ENCODE results near the gene CASZ1.

CASZ1 gene

DNA sequence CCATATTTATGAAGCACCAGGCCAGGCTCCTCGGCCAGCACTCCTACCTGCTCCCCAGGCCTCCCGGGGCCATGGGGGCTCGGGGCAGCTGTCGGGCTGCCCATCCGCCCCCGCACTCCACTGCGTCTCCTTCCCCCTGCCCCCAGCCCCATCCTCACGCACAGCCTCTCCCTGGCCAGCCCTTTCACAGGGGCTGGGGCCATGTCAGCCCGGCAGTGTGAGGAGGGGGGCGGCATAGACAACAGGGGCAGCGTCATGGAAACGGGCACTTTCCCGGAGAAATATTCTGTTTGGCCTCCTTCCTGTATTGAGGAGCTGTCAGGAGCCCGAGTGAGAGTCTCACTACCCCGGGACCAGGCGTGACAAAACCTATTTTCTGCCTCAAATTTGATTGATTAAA is 87.3 kb downstream of the CASZ1 start:
- no peak for DNase-seq

DNA sequence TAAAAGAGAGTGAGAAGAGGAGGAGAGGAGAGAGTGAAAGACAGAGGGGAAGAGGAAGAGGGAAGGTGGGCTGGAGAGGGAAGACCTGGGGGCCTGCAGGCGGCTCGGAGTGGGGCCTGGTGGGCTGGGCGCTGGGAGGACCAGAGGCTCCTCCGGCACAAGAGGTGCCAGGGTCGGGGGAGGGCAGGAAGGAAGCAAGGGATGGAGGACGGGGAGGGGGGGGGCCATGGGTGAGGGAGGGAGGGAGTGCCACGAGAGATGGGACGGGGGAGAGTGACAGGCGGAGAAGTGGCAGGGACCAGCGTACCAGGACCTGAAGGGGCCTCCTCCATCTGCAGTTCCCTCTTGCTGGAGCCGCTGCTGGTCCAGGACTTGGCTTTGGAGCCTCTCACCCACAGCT is 87.7 kb downstream of the CASZ1 start:
- DNase-seq, result no peak

- no peak for DNase-seq
Observed at GRCh38 chr1:10707208-10707607, 89.2 kb downstream of the CASZ1 start.

DNA sequence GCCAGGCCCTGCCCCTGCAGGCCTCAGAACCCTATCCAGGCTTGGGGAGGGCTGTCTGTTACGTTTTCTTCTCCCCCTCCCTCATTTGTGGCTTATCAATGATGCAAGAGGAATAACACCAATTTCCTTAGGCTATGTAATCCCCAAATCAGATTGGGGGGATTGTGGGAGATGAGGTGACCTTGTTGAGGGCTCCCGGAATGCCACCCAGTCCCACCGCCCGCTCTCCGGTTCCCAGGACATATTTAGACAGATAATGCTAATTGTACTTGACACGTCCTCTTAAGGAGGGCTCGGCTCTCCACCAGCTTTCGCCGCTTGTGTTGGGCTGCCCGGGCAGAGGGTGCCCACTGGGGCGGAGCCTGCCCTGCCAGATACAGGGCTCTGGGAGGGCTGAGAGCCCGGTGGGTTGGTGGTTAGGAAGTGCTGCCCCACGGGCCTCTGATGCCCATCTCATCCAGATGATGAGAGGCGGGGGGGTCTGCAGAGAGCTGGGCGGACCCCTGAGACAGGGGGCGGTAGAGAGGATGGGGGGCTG is 90.0 kb downstream of the CASZ1 start:
- DNase-seq, result no peak

DNA sequence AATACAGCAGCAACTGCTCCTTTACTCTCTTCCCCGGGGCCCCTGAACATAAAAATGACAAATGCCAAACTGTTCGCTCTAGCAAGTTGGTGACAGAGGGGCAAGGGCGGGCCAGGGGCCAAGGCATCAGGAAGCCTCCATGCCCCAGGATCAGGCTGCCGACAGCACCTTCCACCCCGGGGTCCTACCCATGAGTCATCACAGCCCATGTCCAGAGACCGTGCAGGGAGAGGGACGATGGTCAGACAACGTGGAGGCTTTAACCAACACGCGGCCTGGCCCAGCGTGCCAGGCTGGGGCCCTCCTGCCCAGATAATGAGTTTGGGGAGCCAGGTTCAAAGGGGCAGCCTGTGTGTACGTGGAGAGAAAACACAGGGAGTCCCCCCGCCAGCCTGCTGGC is 90.5 kb downstream of the CASZ1 start:
- no peak for DNase-seq

DNA sequence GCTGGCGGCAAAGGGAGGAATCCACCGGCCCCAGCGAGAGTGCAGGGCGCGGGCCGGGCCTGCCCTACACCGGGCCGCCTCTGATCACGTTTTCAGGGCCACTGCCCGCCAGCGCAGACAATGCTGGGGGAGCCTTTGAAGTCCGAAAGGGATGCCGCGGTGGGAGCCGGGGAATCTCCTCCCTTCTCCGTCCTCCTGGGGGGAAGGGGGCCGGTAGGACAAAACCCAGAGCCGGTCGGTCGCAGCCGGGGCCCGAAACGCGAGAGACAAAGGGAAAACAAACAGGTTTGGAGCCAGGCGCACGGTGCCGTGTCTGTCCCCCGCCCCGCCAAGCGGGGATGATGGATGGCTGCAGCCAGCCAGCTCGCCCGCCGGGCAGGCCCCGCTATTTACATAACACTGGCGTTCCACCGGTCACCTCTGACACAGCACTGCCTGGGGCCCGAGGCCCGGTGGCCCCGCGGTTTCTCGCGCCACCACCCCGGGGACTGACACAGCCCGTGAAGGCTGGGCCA is 92.0 kb downstream of the CASZ1 start:
- no peak for DNase-seq

- no peak for DNase-seq
Observed at GRCh38 chr1:10703702-10704101, 92.7 kb downstream of the CASZ1 start.

GRCh38 chr1:10701145-10701544 is 95.3 kb downstream of the CASZ1 start:
- DNase-seq, result no peak

GRCh38 chr1:10699470-10699835 is 97.0 kb downstream of the CASZ1 start:
- no peak for DNase-seq

DNA sequence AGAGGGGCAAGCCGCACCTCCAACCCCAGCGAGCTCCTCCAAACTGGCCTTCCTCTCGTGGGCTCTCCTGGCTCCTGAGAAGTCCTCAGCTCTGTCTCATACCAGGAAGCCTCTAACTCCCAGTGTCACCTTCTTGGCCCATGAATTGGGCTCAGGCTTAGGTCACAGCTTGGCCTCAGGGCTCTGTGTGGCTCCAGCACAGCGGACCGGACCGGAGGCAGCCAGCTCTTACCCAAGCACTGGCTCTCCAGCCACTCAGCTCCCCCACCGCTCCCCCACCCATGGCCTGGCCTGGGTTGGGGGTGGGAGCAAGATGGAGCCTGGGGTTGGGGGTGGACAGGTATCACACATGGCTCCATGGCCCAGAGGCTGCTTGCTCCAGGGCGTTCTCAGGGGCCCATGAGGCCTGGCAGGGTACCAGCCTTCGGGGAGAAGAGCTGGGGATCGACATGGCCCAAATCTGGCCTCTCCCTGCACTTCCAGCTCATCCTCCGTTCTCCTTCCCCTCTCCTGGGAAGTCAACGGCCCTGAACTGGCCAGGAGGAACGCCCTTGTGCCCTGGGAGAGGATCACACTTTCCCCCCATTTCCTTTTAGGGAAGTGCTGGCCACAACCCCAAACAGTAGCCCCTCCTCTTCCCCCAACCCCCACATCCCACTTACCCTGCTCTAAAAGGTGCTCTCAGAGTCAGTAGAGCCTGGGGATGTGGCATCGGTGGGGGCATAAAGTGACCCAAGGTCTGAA is 97.5 kb downstream of the CASZ1 start:
- DNase-seq, result no peak

GRCh38 chr1:10697621-10698160 is 98.8 kb downstream of the CASZ1 start:
- DNase-seq, result no peak

GRCh38 chr1:10696977-10697376 is 99.5 kb downstream of the CASZ1 start:
- DNase-seq, result no peak

GRCh38 chr1:10694633-10695627 is 101.5 kb downstream of the CASZ1 start:
- DNase-seq, result peak in 51 of 56 donors; percentile 4 to 79 (median 46)

DNA sequence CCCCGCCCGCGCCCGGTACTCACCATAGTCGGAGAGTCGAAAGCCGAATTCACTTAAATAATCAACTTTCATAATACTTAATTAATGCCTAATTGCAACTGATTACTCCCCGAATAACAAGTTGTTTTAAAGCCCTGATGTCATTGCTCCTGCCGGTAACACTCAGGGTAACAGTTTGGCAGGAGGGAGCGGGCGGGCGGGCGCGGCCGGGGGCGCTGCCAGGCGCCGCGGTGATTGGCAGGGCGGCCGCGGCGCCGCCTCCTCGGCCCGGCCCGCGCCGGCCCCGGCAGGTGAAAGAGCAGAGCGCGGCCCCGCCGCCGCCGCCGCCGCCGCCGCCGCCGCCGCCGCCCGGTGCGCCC is 102.2 kb downstream of the CASZ1 start:
- DNase-seq, result peak in 2 of 56 donors; percentile 53 to 58

- peak in 2 of 56 donors; percentile 27 for DNase-seq
Observed at GRCh38 chr1:10693497-10694273, 102.8 kb downstream of the CASZ1 start.

DNA sequence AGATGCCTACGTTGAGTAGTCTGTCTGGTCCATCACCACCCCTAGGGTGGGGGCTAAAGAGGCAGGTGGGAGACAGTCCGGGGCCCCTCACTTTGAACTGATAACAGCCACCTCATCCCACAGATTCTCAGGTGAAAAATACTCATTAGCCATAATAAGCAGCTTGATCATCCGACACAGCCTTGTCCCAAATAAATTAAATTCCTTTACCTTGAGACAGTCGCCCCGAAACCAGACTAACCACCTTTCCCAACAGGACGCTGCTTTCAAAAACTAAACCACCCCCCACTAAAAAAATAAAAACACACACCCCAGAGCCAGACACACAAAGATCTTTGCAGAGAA is 103.3 kb downstream of the CASZ1 start:
- no peak for DNase-seq

DNA sequence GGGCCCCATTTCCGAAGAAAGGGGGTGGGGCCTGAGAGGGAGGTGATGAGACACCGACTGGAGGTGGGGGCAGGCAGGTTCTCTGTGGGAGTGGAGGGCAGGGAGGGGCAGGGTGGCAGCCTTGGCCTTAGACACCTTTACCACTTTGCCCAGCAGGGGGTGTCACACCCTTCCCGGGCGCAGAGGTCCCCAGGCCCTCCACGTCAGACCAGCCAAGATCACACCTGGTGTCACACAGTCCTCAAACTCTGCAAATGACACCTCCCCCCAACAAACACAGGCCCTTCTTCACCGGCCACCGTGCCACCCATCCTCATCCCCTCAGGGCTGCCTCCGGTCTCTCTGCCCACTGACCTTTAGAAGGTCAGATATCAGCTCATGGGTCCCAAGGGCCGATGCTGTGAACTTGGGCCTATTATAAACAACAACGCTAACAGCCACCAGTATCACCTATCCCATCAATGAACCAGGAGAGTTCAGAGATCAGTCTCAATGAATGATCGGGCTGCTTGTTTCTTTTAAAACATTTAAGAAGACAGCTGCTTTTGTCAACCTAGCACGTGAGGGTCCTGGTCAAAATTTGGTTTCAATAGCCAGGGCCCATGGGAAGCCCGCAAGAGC is 103.9 kb downstream of the CASZ1 start:
- no peak for DNase-seq

DNA sequence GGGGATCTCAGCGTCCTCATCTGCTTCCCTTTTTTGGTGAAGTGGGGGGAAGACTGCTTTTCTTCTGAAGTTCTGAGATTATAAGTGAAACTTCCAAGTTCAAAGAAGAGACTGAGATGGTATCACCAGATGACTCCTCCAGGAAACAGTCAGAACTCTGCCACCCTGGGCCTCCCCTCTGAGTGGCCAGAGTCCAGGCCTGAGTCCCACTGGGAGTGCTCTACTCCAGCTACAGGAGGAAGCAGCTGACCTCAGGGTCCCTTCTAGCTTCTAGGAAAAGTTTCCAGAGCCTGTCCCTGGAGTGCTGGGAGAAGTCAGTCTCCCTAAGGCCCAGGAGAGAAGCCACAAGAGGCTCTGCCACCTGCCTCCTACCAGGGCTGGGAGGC is 104.7 kb downstream of the CASZ1 start:
- DNase-seq, result no peak

GRCh38 chr1:10691075-10691739 is 105.2 kb downstream of the CASZ1 start:
- DNase-seq, result no peak

DNA sequence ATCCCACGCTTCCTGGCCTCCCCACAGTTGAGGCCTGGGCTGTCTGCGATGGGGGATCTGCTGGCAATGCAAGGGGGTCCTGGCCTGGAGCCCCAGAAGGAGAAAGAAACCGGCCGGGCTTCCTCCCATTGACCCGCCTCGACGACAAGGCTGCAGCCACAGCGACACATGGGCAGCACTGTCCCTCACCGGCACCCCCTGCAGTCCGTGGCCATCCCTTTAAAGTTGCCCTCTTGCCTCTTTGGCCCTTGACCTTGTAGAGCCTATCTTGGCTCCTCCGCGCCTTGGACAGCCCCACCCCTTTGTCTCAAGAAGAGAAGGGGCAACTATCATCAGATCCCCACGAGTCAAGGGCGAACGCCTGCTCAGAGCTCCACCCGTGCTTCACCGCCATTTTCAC is 106.0 kb downstream of the CASZ1 start:
- no peak for DNase-seq
